KG1 (cell line): ENCODE results near the gene GPR39.

Experiments
- DNase-seq: peaks from one replicate; lab custom pipeline; 2025; lab: John Stamatoyannopoulos, UW

The GPR39 gene

DNA sequence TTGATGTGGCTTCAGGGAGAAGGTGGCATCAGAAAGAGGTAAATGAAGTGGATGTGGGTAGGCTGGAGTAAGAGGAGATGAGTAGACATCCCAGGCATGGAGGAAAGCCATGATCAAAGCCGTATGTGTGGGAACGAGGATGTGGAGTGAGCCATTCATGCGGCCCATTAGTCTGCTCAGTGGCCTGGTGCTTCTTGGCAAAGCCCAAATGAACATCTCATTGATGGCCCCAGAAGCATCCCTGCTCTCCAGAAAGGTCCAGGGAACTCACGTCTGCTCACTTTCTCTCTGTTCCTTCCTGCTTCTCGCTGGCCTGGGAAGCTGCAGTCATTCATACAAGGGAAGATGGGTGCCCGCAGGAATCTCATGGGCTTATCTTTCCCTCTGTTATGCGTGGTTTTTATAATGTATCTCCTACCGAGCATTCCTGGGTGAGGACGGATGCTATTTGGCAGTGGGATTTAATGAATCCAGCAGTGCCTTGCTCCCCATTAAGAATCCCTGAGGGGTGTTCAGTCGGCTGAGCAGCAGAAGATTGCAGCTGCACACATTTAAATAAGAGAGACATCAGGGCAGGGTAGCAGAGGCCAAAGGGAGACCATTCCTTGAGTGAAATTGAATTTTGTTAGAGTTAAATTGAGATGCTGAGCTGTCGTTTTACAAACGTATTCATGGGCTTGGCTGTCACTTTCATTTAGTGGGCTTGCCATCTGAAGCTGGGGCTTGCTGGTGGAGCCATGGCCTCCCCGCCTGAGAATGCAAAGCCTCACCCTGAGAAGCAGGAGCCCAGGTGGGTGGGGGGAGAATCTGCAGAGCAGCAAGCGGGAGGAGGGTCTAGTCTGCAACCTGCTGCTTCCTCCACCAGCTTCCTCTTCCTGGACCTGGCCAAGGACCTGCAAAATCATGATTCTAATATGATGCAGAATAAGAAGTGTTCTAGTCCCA lies 188.9 kb downstream of the GPR39 start:
- DNase-seq, result no peak

DNA sequence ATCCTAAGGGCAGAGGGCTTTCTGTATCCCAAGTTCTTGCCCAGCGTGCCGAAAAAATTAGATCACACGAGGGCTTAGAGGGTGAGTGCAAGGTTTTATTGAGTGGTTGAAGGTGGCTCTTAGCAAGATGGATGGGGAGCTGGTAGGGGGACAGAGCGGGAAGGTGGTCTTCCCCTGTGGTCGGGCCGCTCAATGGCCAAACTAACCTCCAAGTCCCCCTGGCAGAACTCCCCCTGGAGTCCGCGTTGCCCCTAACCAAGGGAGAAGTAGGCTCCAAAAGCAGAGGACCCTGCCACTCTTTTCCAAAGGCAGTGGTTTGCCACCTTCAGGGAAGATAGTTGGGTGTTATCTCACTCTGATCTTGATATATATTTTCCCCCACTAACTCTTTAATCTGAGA lies 190.0 kb downstream of the GPR39 start:
- no peak for DNase-seq

DNA sequence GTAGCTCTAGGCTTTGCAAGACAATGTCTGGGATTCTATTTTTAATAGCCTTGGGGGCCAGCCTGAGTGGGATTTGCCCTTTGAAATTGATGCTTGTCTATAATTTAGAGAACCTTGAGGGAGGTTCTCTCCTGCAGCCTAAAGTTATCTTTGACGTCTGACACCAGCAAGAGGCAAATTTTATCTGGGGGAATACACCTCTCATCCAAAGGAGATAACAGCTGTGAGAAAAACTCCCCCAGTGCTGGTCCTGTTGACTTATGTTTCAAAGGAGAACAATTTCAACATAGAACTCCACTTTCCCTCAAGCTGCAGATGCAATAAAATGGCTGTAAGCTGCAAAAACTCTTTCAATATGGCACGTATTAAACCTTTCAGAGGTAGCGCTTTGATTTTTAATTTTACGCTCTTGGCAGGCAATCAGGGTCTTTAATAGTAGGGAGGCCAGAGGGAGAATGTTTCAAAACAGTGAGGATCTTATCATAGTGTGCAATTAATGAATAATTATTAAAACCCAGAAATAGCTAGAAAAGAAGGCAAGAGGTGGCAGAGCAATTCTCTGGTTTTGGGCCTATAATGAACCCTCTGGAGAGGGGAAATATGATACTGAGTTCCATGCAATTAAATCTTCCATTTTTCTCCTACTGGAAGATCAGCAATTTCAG lies 191.0 kb downstream of the GPR39 start:
- no peak for DNase-seq

DNA sequence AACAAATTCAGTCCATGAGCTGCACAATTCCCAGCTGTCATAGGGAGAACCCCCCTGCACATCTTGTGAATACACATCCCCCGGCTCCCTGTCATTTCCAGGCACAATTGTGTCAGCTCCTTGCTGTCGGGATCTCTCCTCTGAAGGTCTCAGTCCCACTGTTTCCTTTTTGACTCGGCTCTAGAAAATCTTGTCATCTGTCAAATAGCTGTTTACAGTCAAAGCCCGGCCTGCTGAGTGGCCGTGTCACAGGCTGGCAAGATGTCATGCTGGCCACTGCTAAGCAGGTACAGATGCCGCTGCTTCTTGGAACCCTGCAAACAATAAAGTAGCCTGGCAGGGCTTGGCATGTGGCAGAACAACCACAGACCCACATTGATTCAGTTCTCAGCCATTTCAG lies 191.7 kb downstream of the GPR39 start:
- no peak for DNase-seq

DNA sequence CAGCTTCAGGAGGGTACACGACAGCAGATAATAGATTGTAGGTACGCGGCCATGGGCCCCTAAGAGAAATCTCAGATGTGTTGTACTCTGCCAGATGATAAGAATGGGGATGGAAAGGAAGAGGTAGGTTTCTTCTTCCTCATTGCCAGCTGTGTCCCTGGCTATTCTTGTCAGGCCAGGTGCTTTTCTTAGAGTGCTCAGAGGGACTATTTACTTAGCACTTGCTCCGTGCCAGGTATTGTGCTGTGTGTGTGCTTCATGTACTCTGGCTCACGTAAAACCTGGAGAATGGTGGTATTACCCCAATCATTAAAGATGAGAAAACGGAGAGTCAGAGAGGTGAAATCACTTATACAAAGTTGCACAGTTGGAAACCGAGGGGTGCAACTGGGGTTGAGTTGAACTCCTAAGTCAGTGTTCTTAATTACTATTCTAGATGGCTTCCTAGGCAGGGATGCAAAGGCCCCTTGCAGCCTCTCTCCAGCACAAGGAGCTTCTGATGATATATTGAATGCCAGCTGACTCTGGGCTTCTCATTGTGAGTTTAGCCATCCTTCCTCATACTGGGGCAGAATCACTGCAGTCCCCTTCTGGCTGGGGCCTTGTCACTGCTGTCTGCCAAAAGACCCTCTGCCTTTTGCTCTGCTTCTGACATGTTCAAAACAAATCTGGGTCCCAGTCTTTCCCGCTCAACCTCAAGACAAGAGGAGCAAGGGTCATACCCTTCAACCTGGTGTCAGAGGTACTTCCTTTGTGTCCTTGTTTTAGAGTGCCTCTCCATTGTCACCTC lies 192.7 kb downstream of the GPR39 start:
- DNase-seq, result no peak

DNA sequence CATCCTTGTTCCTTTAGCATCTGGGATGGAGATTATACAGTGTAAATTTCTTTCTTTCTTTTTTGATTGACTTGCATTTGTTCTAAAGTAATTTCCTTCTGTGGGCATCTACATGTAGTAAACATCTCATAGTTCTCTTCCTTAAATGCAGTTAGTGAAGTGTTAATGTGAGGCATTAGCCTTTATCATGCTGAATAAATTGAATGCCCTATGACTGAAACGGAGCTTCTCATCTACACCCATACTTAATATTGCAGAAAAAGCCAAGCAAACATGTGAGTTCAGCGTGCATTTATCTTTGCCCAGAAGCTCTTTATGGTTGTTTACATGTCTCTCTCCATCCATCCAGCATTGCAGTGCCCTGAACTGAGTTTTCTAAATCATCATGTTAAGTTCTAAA lies 195.1 kb downstream of the GPR39 start:
- DNase-seq, result no peak

DNA sequence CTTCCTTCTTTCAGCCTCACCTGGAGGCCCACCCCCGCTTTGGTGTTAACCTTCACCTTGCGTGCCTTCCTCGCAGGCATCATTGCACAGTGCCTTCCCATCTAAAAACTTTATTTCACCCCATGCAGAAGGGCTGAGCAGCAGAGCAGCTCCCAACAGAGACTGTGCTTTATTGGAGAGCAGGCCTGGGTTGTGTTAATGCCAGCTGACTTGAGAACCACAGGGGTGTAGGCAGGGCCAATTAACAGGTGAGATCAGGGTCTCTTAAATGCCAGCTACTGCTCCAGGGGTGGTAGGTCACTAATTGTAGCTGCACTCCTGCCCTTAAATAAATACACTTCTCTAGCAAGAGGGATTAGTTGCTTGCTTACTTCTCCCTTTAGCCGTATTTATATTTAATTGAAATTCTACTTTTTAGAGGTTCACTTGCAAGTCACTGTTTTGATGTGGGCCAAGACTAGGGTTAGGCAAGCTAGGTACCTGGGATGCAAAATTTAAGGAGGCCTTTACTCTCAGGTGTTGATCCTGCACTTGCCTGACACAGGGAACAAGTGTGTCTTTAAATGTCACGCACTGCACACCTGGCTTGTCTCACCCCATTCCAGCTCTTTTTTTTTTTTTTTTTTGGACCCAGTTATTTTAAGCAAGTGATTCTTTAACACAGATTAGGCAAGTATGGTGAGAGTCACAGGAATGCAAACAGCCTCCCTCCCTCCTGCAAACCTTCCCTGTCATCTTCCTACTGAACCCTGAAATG lies 198.9 kb downstream of the GPR39 start:
- no peak for DNase-seq

DNA sequence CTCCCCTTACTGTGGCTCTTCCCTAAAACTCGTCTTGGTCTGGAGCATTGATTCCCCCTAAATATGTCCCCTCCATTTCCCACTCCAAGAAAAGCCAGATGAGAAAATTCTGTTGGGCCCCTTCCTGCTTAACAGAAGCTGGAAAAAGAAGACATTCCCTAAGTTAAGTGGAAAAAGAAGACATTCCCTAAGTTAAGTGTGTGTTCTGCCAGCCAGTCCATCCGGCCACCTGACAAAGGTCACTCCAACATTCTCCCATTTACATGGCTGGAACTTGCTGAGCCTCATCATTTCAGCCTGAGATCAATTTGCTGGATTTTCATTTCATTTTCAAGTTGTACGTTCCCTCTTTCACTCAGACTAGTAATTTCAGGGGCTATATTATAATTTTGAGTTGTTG lies 201.4 kb downstream of the GPR39 start:
- DNase-seq, result no peak

DNA sequence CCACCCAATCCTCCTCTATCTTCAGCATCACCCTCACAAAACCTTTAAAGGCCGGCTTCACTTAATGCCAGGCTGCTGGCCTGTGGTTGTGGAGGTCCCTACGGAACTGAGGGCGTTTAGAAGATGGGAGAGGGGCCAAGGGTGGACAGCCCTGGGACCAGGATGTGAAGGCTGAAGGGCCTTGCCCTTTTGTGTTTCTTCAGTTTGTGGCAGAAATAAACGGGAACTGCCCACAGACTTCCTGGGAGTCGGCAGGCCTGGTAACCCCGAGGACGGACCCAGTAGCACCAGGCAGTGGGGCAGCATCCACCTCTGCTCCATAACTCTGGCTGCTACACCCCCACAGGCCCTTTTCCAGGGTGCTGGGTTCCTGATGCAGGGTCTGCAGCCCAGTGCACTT lies 202.1 kb downstream of the GPR39 start:
- DNase-seq, result no peak

DNA sequence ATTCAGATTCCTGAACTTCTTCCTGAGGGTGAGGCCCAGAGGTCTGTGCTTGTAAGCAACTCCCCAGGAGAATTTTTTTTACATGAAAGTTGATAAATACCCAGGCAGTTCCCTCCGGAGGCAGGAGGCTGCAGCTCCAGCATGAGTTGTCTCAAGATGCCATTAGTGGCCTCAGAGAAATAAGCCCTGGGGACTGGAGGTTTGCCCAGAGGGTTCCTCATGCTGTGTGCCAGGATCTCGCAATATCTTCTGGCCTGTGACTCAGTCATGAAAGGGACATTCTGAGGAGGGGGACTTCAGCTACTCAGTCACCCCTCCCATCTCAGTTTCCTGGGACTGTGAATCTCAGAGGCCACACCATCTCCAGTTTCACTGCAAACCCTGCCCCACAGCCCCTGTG lies 203.5 kb downstream of the GPR39 start:
- DNase-seq, result no peak

DNA sequence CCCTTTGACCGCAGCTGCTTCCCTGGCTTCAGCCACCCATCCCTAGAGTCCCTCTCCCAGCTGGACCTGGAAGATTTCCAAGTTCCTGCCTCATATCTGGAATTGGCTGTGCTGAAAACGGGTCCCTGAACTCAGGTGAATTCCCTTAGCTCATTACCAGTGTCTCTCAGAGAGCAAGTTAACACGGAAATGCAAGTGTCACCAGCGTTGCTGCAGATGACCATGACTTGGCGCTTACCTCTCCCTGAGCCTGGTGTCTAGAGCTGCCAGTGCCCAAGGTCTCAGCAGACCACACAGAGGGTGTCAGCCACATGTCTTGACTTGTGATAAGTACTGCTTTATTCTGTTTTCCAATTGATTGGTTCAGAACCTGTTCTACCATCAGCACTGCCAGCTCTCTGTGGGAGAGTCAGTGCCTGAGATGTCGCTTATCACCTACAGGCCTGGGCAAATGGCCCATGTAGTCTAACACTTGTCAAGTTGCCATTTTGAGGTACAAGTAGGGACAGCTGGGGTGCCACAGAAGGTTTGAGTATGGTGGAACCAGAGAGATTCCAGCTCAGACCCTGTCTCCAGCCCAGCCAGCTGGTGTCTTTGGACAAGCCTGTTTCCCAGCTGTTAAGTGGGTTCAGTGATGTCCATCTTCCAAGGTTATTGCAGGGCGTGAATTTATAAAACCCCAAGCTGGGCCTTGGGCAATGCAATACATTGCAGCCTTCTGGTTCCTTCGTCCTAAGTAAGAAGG lies 204.7 kb downstream of the GPR39 start:
- DNase-seq, result no peak

DNA sequence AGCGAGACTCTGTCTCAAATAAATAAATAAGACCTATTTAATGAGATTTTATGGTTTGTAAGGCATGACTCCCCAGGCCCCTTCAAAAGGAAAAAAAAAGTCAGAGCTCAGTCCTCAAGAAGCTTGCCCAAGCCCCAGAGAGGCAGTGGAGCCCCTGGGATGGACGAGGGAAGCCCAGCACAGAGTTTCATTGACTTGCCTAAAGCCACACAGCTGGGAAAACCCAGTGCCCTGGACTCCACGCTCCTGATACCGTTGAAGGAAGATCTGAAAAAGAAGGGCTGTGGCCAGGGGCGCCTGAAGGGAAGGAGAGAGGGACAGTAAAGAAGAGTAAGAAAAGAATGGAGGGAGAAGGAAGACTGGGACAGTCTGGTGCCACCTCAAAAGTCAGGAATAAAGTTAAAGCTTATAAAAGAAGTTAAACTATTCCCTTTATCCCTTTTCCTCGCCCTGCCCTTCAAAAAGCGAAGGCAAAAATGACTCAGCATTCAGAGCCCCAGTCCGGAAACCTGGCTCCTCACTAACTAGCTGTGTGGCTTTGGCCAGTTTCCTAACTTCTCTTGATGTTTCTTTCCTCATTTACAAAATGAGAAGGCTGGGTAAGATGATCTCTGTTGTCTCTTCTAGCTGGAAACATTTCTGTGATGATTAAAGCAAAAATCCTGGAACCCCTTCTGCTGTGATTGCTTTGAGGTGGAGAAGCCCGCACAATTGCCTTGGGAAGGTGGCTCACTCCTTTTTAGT lies 206.7 kb downstream of the GPR39 start:
- peak; percentile 17 for DNase-seq

DNA sequence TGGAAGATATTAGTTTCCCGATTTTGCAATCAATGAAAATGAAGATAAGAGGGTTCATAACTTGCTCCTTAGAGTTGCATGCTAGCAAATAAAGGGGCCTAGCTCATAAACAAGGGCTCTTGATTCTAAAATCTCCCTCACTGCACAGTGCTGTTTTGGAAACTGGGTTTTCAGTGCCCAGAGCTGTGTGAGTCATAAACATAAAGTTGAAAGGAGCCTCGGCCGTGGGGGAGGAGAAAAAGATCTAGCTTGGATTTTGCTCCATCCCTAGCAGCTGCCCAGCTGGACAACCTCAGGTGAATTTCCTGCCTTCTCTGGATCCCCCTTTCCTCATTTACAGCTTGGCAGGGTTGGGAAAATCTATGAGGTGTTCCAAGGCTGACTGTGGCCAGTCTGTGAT lies 210.9 kb downstream of the GPR39 start:
- no peak for DNase-seq

DNA sequence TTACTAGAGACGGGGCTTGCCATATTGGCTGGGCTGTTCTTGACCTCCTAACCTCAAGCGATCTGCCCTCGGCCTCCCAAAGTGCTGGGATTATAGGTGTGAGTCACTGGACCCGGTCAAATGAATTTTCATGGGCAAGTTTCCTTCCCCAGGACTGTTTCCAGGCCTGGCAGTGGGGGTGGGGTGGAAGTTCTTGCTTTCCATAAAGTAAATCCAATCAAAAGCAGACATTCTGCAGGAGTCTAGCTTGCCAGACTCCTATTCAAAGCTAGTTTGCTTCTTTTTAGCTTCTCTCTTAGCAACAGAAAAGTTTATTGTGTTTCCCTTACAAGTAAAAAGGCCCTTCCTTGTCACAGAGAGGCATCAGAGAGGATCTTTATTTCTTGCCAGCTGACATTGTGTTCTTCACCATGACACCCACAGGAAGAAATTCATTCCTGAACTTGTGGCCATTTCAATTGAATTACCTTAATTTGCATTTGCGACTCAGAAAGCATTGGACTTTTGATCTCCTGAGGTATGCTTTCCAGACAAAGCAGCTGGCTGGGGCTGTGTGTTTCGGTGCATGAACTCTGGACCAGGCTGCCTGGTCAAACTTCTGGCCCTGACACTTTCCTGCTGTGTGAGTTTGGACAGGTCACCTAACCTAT lies 215.5 kb downstream of the GPR39 start:
- DNase-seq, result no peak

DNA sequence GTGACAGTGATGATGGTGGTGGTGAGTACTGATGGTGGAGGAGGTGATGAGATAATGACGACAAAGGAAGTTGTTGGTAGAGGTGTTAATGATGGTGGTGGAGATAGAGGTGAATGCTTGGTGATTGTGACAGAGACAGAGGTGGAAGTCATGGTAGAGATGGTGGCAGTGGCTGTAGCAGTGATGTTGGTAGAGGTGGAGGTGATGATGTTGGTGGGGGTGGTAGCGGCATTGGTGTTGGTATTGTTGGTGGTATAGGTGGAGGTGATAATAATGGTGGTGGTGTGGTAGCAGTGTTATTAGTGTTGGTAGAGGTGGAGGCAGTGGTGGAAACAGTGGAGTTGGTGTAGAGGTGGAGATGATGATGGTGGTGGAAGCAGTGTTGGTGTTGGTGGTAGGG lies 217.0 kb downstream of the GPR39 start:
- no peak for DNase-seq

DNA sequence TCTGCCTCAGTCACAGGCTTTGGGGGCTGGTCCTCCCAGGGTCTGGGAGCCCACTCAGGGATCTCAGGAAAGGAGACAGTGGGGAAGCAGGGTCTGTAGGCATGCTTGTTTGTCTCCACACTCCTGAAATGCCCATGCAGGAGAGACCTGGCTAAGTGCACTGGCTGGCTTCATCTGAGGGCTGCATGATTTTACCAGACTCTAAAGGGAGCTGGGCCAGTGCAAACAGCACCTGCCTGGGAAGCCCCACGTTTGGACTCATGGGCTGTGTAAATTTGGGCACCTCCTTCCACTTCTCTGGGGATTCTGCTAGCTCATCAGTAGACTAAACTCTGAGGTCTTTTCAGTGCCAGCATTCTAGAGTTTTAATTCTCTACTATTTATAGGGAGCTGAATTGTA lies 219.7 kb downstream of the GPR39 start:
- DNase-seq, result no peak

DNA sequence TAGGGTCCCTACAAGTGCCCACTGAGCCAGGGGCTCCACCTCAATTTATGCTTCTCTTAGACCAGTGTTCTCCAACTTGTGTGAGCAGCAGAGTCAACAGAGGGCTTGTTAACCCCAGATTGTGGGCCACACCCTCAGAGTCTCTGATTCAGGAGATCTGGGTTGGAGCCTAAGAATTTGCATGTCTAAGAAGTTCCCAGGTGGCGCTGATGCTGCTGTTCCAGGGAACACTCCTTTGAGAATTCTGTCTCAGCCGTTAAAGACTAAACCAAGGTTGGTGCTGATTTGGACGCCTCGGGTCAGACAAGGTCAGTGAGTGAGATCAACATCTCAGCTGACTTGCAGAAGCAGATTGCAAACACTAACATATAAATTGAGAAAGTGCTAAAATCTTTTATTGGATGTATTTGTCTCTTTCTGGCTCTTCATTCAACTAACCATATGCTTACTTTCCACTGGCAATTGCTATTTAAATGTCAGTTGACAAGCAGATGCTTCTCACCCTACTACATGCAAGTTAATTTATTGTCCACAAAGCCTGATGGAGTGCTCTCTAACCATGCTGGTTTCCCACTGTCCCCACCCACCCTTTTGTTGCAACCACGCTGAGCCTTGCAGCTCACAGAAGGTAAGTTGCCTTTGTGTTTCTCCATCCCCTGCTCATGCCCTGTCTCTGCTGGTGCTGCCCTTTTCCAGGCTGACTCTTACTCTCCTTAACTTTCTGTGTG lies 221.9 kb downstream of the GPR39 start:
- no peak for DNase-seq

DNA sequence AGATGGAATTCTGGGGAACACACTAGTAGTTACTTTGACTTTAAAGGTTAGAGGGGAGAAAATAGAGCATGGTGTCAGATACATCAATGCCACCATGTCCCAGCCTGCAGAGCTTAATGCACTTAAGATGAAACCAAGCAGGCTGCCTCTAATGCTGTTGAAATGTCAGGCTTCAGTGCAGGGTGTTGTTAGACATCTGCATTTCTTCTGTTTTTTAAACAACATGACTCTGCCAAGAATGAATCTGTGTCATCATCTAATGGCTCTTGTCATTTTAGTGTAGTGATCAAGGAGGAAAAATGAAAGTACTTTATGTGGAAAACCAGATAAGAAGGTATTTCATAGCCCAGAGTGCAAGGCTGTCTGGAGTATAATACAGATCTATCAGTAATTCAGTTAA lies 223.5 kb downstream of the GPR39 start:
- no peak for DNase-seq

DNA sequence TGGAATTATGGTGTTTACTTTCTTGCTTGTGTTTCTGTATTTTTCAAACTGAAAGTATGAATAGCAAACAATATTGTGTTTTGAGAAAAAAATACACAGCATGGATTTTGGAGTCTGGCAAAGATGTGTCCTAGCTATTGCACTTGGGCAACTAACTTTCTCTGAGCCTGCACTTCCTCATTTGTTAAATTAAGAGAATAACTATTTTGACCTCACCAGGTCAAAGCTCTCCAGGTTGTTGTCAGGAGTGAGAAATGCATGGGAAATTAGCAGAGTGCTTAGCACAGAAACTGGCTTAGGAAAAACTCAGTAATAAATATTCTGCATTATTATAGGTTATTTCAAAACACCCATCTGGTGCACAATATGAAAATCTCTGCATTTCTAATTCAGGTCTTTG lies 225.2 kb downstream of the GPR39 start:
- no peak for DNase-seq
